ENCODE data around the gene KCNJ18. TPM values are rescaled to one million over a fixed set of nuclear protein-coding genes. Genes with fewer than 3 reads are reported as not detected.
"Not testable (repeated sequence)": the region's sequence is repeated elsewhere in the genome, so short reads cannot be mapped to it uniquely, and the experiment has no call there.

KCNJ18 gene
- total RNA-seq, 1 donor from 2014 or later = not detected

- DNase-seq = no peak
- peaks cover 3% of the 10 kb centered on the region for H3K27me3 Mint-ChIP-seq (ENCODE audit: unreplicated experiment)
- H3K4me1 Mint-ChIP-seq (ENCODE audit: low read depth, unreplicated experiment) = no peaks in the 10 kb centered on the region
- peaks cover 5% of the 10 kb centered on the region for H3K9me3 Mint-ChIP-seq (ENCODE audit: unreplicated experiment)
- no peak for TF ChIP-seq CTCF (IDR thresholded peaks at IDR 0.05; ENCODE audit: partially characterized antibody, unreplicated experiment)
- no peak overlapping the region for H3K27ac Mint-ChIP-seq (ENCODE audit: unreplicated experiment)
- no peak overlapping the region for H3K4me3 Mint-ChIP-seq (ENCODE audit: unreplicated experiment)
- H3K36me3 Mint-ChIP-seq (ENCODE audit: unreplicated experiment) = no peaks in the 10 kb centered on the region
Measured at GRCh38 chr17:21689604-21690003, 2.7 kb upstream of the KCNJ18 start.

- H3K27me3 Mint-ChIP-seq (ENCODE audit: unreplicated experiment); H3K4me3 Mint-ChIP-seq (ENCODE audit: unreplicated experiment); H3K9me3 Mint-ChIP-seq (ENCODE audit: unreplicated experiment): not testable (repeated sequence)
Measured at GRCh38 chr17:21690811-21691210, 1.5 kb upstream of the KCNJ18 start.

GRCh38 chr17:21691481-21691880 lies 842 bp upstream of the KCNJ18 start:
- not testable (repeated sequence) for DNase-seq; H3K4me1 Mint-ChIP-seq (ENCODE audit: low read depth, unreplicated experiment); H3K9me3 Mint-ChIP-seq (ENCODE audit: unreplicated experiment); H3K27ac Mint-ChIP-seq (ENCODE audit: unreplicated experiment); H3K4me3 Mint-ChIP-seq (ENCODE audit: unreplicated experiment); H3K36me3 Mint-ChIP-seq (ENCODE audit: unreplicated experiment)
- peaks cover 11% of the 10 kb centered on the region for H3K27me3 Mint-ChIP-seq (ENCODE audit: unreplicated experiment)

More at GRCh38 chr17:21690811-21691210, 1.5 kb upstream of the KCNJ18 start:
- not testable (repeated sequence) for H3K27ac Mint-ChIP-seq (ENCODE audit: unreplicated experiment); H3K36me3 Mint-ChIP-seq (ENCODE audit: unreplicated experiment); H3K4me1 Mint-ChIP-seq (ENCODE audit: low read depth, unreplicated experiment); DNase-seq

GRCh38 chr17:21692704-21693065 lies 362 bp downstream of the KCNJ18 start:
- H3K9me3 Mint-ChIP-seq (ENCODE audit: unreplicated experiment); H3K27ac Mint-ChIP-seq (ENCODE audit: unreplicated experiment); H3K4me3 Mint-ChIP-seq (ENCODE audit: unreplicated experiment); H3K36me3 Mint-ChIP-seq (ENCODE audit: unreplicated experiment); DNase-seq; H3K4me1 Mint-ChIP-seq (ENCODE audit: low read depth, unreplicated experiment): not testable (repeated sequence)
- H3K27me3 Mint-ChIP-seq (ENCODE audit: unreplicated experiment) = peaks cover 13% of the 10 kb centered on the region

GRCh38 chr17:21693391-21693796 lies 1.1 kb downstream of the KCNJ18 start:
- H3K27ac Mint-ChIP-seq (ENCODE audit: unreplicated experiment); DNase-seq; H3K9me3 Mint-ChIP-seq (ENCODE audit: unreplicated experiment); H3K4me3 Mint-ChIP-seq (ENCODE audit: unreplicated experiment); H3K36me3 Mint-ChIP-seq (ENCODE audit: unreplicated experiment); H3K4me1 Mint-ChIP-seq (ENCODE audit: low read depth, unreplicated experiment): not testable (repeated sequence)
- peaks cover 13% of the 10 kb centered on the region for H3K27me3 Mint-ChIP-seq (ENCODE audit: unreplicated experiment)

- DNase-seq; H3K9me3 Mint-ChIP-seq (ENCODE audit: unreplicated experiment); H3K4me3 Mint-ChIP-seq (ENCODE audit: unreplicated experiment); H3K4me1 Mint-ChIP-seq (ENCODE audit: low read depth, unreplicated experiment); H3K36me3 Mint-ChIP-seq (ENCODE audit: unreplicated experiment); H3K27ac Mint-ChIP-seq (ENCODE audit: unreplicated experiment): not testable (repeated sequence)
- peaks cover 13% of the 10 kb centered on the region for H3K27me3 Mint-ChIP-seq (ENCODE audit: unreplicated experiment)
Measured at GRCh38 chr17:21693937-21694336, 1.6 kb downstream of the KCNJ18 start.

GRCh38 chr17:21696227-21696626 lies 3.9 kb downstream of the KCNJ18 start:
- peaks cover 11% of the 10 kb centered on the region for H3K27me3 Mint-ChIP-seq (ENCODE audit: unreplicated experiment)
- not testable (repeated sequence) for H3K4me1 Mint-ChIP-seq (ENCODE audit: low read depth, unreplicated experiment); H3K4me3 Mint-ChIP-seq (ENCODE audit: unreplicated experiment); H3K9me3 Mint-ChIP-seq (ENCODE audit: unreplicated experiment); H3K27ac Mint-ChIP-seq (ENCODE audit: unreplicated experiment); DNase-seq; H3K36me3 Mint-ChIP-seq (ENCODE audit: unreplicated experiment)

- not testable (repeated sequence) for H3K9me3 Mint-ChIP-seq (ENCODE audit: unreplicated experiment); H3K36me3 Mint-ChIP-seq (ENCODE audit: unreplicated experiment); H3K4me3 Mint-ChIP-seq (ENCODE audit: unreplicated experiment); H3K4me1 Mint-ChIP-seq (ENCODE audit: low read depth, unreplicated experiment); DNase-seq; H3K27ac Mint-ChIP-seq (ENCODE audit: unreplicated experiment)
- H3K27me3 Mint-ChIP-seq (ENCODE audit: unreplicated experiment) = peaks cover 13% of the 10 kb centered on the region
Measured at GRCh38 chr17:21696842-21697507, 4.7 kb downstream of the KCNJ18 start.

GRCh38 chr17:21697508-21697860 lies 5.2 kb downstream of the KCNJ18 start:
- H3K4me1 Mint-ChIP-seq (ENCODE audit: low read depth, unreplicated experiment); H3K36me3 Mint-ChIP-seq (ENCODE audit: unreplicated experiment); H3K9me3 Mint-ChIP-seq (ENCODE audit: unreplicated experiment); H3K4me3 Mint-ChIP-seq (ENCODE audit: unreplicated experiment); H3K27ac Mint-ChIP-seq (ENCODE audit: unreplicated experiment); DNase-seq: not testable (repeated sequence)
- peaks cover 14% of the 10 kb centered on the region for H3K27me3 Mint-ChIP-seq (ENCODE audit: unreplicated experiment)

GRCh38 chr17:21698437-21699075 lies 6.2 kb downstream of the KCNJ18 start:
- not testable (repeated sequence) for H3K9me3 Mint-ChIP-seq (ENCODE audit: unreplicated experiment); H3K4me3 Mint-ChIP-seq (ENCODE audit: unreplicated experiment); H3K36me3 Mint-ChIP-seq (ENCODE audit: unreplicated experiment); H3K27ac Mint-ChIP-seq (ENCODE audit: unreplicated experiment); H3K4me1 Mint-ChIP-seq (ENCODE audit: low read depth, unreplicated experiment); DNase-seq
- H3K27me3 Mint-ChIP-seq (ENCODE audit: unreplicated experiment) = peaks cover 14% of the 10 kb centered on the region

GRCh38 chr17:21699124-21699523 lies 6.8 kb downstream of the KCNJ18 start:
- H3K27ac Mint-ChIP-seq (ENCODE audit: unreplicated experiment); H3K9me3 Mint-ChIP-seq (ENCODE audit: unreplicated experiment); H3K4me3 Mint-ChIP-seq (ENCODE audit: unreplicated experiment); H3K4me1 Mint-ChIP-seq (ENCODE audit: low read depth, unreplicated experiment); H3K36me3 Mint-ChIP-seq (ENCODE audit: unreplicated experiment); DNase-seq: not testable (repeated sequence)
- H3K27me3 Mint-ChIP-seq (ENCODE audit: unreplicated experiment) = peaks cover 14% of the 10 kb centered on the region
